Stimulated activated CD8-positive, alpha-beta memory T cell treated with anti-CD3 and anti-CD28 coated beads, Interleukin-2, amount 100 ng/mL, for 48 hours (primary cell): ENCODE measurements around the gene RPL36A.

Experiments
- DNase-seq, 2 donors: peaks; one replicate each; pipeline ENCODE4 v3.0.0-alpha.2; 2020; ENCODE audit warnings: low read depth in 2 of 2

The RPL36A gene

DNA sequence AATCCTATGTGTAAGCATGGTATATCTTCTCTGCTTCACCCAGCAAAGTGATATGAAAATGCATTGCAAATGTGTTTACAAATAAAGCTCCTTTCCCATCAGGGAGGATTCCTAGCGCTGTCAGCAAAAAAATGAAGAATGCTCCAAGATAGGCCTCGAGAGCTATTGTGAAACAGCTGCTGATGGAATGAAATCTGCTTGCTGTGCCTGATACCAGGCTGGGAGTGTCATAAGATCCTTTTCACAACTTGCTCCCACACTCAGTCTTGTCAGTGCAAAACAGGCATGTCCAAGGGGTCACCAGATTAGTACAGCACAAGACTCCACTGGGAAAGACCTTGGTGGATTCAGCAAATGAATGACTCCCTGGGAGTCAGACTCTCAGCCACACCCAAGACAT is 51.3 kb downstream of the RPL36A start:
- no peak for DNase-seq
